Fibroblast of lung (primary cell): ENCODE measurements around the gene PPP2R2D. TPM values are rescaled to one million over a fixed set of nuclear protein-coding genes. Genes with fewer than 3 reads are reported as not detected.

Experiments used
- DNase-seq, 2 donors: peaks; one replicate each; pipeline versions ENCODE4 v3.0.0 to v3.0.0-alpha.2; 2010; ENCODE audit warnings: low read depth in 2 of 2
- H2AFZ ChIP-seq: 2 replicates; pipeline ENCODE4 v1.5.1; 2012; ENCODE audit warnings: low read length, control low read depth, inconsistent platforms
- H3K27ac ChIP-seq: 2 replicates; pipeline ENCODE4 v1.5.1; 2011; ENCODE audit warnings: low read length, control low read depth; ENCODE audit not compliant: insufficient read depth
- H3K27me3 ChIP-seq: 2 replicates; pipeline ENCODE4 v1.5.1; 2011; ENCODE audit warnings: mild to moderate bottlenecking, low read length; ENCODE audit not compliant: control insufficient read depth, insufficient read depth
- H3K36me3 ChIP-seq: 2 replicates; pipeline ENCODE4 v1.5.1; 2011; ENCODE audit warnings: low read length; ENCODE audit not compliant: control insufficient read depth, insufficient read depth
- H3K4me1 ChIP-seq: 2 replicates; pipeline ENCODE4 v1.5.1; 2011; ENCODE audit warnings: low read length; ENCODE audit not compliant: control insufficient read depth, insufficient read depth; ENCODE audit errors: extremely low read depth
- H3K4me2 ChIP-seq: 2 replicates; pipeline ENCODE4 v1.5.1; 2011; ENCODE audit warnings: low read length, control low read depth; ENCODE audit not compliant: insufficient read depth; ENCODE audit errors: extremely low read depth
- H3K4me3 ChIP-seq, 4 experiments: fragments of 200-600 bp in 1 of 4; sonication (generic) in 1 of 4; replicated peaks in 1 of 4; 2 replicates each; pipeline ENCODE4 v1.5.1; 2011 to 2016; ENCODE audit warnings: low read length in 4 of 4, low read depth in 3 of 4, mild to moderate bottlenecking in 3 of 4, control low read depth in 2 of 4, inconsistent platforms in 1 of 4, mixed read lengths in 1 of 4; ENCODE audit not compliant: insufficient read depth in 1 of 4; ENCODE audit errors: control extremely low read depth in 1 of 4
- H3K79me2 ChIP-seq: 2 replicates; pipeline ENCODE4 v1.5.1; 2012; ENCODE audit warnings: mild to moderate bottlenecking, low read length, inconsistent platforms; ENCODE audit not compliant: control insufficient read depth, insufficient read depth
- H3K9ac ChIP-seq: 2 replicates; pipeline ENCODE4 v1.5.1; 2011; ENCODE audit warnings: mild to moderate bottlenecking, low read length, control low read depth; ENCODE audit not compliant: insufficient read depth
- H3K9me3 ChIP-seq: 2 replicates; pipeline ENCODE4 v1.5.1; 2012; ENCODE audit warnings: low read depth, low read length; ENCODE audit not compliant: control insufficient read depth, insufficient read depth
- H4K20me1 ChIP-seq: 2 replicates; pipeline ENCODE4 v1.5.1; 2011; ENCODE audit warnings: low read length; ENCODE audit not compliant: control insufficient read depth, insufficient read depth; ENCODE audit errors: extremely low read depth
- CTCF ChIP-seq, 2 donors: IDR thresholded peaks in 1 of 2; conservative IDR thresholded peaks in 1 of 2; 1 replicate in 1 of 2; 2 replicates in 1 of 2; pipeline ENCODE4 v1.5.1; 2011 to 2012; ENCODE audit warnings: low read length in 2 of 2, control low read depth in 1 of 2, inconsistent platforms in 1 of 2, low read depth in 1 of 2, mild to moderate bottlenecking in 1 of 2
- EZH2 ChIP-seq: IDR thresholded peaks from 2 replicates; pipeline ENCODE4 v1.5.1; 2012; ENCODE audit warnings: low read length, control low read depth, mild to moderate bottlenecking; ENCODE audit errors: missing control alignments
- polyA plus RNA-seq, 2 donors: library from polyadenylated mRNA; depleted of rRNA in 1 of 2; stranded (reverse) in 1 of 2; unstranded in 1 of 2; fragments of >200 nt; gene quantifications; 2 replicates each; pipeline ENCODE4 v1.2.1, GENCODE V29; 2011 to 2012; ENCODE audit warnings: missing spikeins in 1 of 2
- total RNA-seq: library from RNA; depleted of rRNA; stranded (reverse); fragments of >200 nt; gene quantifications from 2 replicates; pipeline ENCODE4 v1.2.1, GENCODE V29; 2014

Gene PPP2R2D
- total and polyA plus RNA-seq, 2 donors (not counting 1 experiment from before 2014, with no cell fraction given) = 23.3 to 25.4 TPM

GRCh38 chr10:131855461-131856401 lies 45.1 kb upstream of the PPP2R2D start:
- Histone ChIP-seq H3K9me3 (no peaks in the 10 kb centered on the region), H3K4me2 (no peak overlapping the region), H3K36me3 (no peaks in the 10 kb centered on the region), H3K4me3 (no peak overlapping the region), H3K27ac (no peak overlapping the region), H3K79me2 (no peaks in the 10 kb centered on the region), H3K4me1 (no peaks in the 10 kb centered on the region), H2AFZ (no peak overlapping the region), H3K9ac (no peak overlapping the region), H3K27me3 (no peaks in the 10 kb centered on the region), H4K20me1 (no peaks in the 10 kb centered on the region)
- DNase-seq = no peak
- TF ChIP-seq EZH2 = no peak
- TF ChIP-seq CTCF (conservative IDR thresholded peaks at IDR 0.05 in 1 of 2, IDR thresholded peaks at IDR 0.05 in 1 of 2; ENCODE audit: low read depth in 1 of 2, low read length in 2 of 2) = no peak

- Histone ChIP-seq H3K4me2 (no peak overlapping the region), H3K4me3 (no peak overlapping the region), H3K27ac (no peak overlapping the region), H3K4me1 (no peaks in the 10 kb centered on the region), H3K9me3 (no peaks in the 10 kb centered on the region), H3K27me3 (no peaks in the 10 kb centered on the region), H3K9ac (no peak overlapping the region), H2AFZ (no peak overlapping the region), H3K36me3 (no peaks in the 10 kb centered on the region), H3K79me2 (no peaks in the 10 kb centered on the region), H4K20me1 (no peaks in the 10 kb centered on the region)
- DNase-seq = no peak
- TF ChIP-seq EZH2 (no peak), CTCF (conservative IDR thresholded peaks at IDR 0.05 in 1 of 2, IDR thresholded peaks at IDR 0.05 in 1 of 2; ENCODE audit: low read depth in 1 of 2, low read length in 2 of 2) (no peak)
These were observed 44.2 kb upstream of the PPP2R2D start for GRCh38 chr10:131856441-131857094.
